HCT116 (cell line): ENCODE results near the gene STARD3. TPM values are rescaled to one million over a fixed set of nuclear protein-coding genes. Genes with fewer than 3 reads are reported as not detected.

ENCODE experiments used
- ATAC-seq: fragments of 200-7000 bp; cut with Tn5 transposase; 2 replicates; pipeline ENCODE4 v1.9.1; 2020; ENCODE audit warnings: mild to moderate bottlenecking, moderate library complexity
- BruUV-seq: library from RNA; stranded (reverse); fragments of 400-500 nt; replicated peaks from 2 replicates; lab custom pipeline; 2021; lab: Mats Ljungman, UMichigan
- CTCF ChIA-PET: fragments of 300-600 bp; sonication (Branson Sonifier 250); formaldehyde crosslinking; loops from one replicate; lab custom pipeline; 2021; ENCODE audit warnings: antibody characterized with exemption; lab: Charles Lee
- POLR2A ChIA-PET: fragments of 300-600, 350-600 bp; sonication (Branson Sonifier 250); formaldehyde crosslinking; loops from one replicate; lab custom pipeline; 2021; ENCODE audit warnings: antibody characterized with exemption; lab: Charles Lee
- RAD21 ChIA-PET, 2 experiments: fragments of 300-600 bp; sonication (Branson Sonifier 250); formaldehyde crosslinking; loops; one replicate each; lab custom pipeline; 2023; ENCODE audit warnings: low total read pairs in 2 of 2; ENCODE audit not compliant: uncharacterized antibody in 2 of 2, unreplicated experiment in 2 of 2, low non-redundant PET in 1 of 2; lab: Charles Lee
- DNase-seq: peaks from one replicate; pipeline ENCODE4 v3.0.0-alpha.2; 2010; ENCODE audit warnings: low read depth, low spot score
- H2AFZ ChIP-seq: fragments of 200-600 bp; shearing (Covaris generic), sonication (generic); 2 replicates; pipeline ENCODE4 v1.6.1; 2017; ENCODE audit warnings: low read depth, mixed run types, mixed read lengths, antibody characterized with exemption, low read length; ENCODE audit not compliant: poor library complexity, severe bottlenecking
- H3K27ac ChIP-seq: 2 replicates; pipeline ENCODE4 v1.5.1; 2012; ENCODE audit warnings: low read depth, low read length
- H3K27me3 ChIP-seq: fragments of 200-600 bp; sonication (generic); 2 replicates; pipeline ENCODE4 v1.6.1; 2016; ENCODE audit warnings: mixed run types, low read length, mixed read lengths; ENCODE audit not compliant: insufficient read depth
- H3K36me3 ChIP-seq, 2 experiments: fragments of 200-500 bp in 1 of 2; fragments of 200-600 bp in 1 of 2; sonication (Bioruptor generic) in 1 of 2; sonication (generic) in 1 of 2; 2 replicates each; pipeline versions ENCODE4 v1.5.1 to v1.6.1; 2014 to 2016; ENCODE audit warnings: low read length in 2 of 2, inconsistent platforms in 1 of 2, mixed read lengths in 1 of 2, mixed run types in 1 of 2; ENCODE audit not compliant: insufficient read depth in 2 of 2, control insufficient read depth in 1 of 2
- H3K4me1 ChIP-seq, 2 experiments: fragments of 200-600 bp in 1 of 2; sonication (generic) in 1 of 2; 2 replicates each; pipeline versions ENCODE4 v1.5.1 to v1.6.1; 2012 to 2017; ENCODE audit warnings: low read length in 2 of 2, inconsistent platforms in 1 of 2, mild to moderate bottlenecking in 1 of 2, mixed read lengths in 1 of 2, mixed run types in 1 of 2, moderate library complexity in 1 of 2; ENCODE audit not compliant: insufficient read depth in 2 of 2, control insufficient read depth in 1 of 2
- H3K4me2 ChIP-seq: fragments of 200-600 bp; sonication (generic); 2 replicates; pipeline ENCODE4 v1.6.1; 2017; ENCODE audit warnings: mixed run types, low read length, mixed read lengths
- H3K4me3 ChIP-seq, 2 experiments: fragments of 200-600 bp in 1 of 2; sonication (generic) in 1 of 2; replicated peaks in 1 of 2; 2 replicates each; pipeline ENCODE4 v1.5.1; 2011 to 2016; ENCODE audit warnings: low read length in 2 of 2, control low read depth in 1 of 2, low read depth in 1 of 2, mild to moderate bottlenecking in 1 of 2, mixed read lengths in 1 of 2, mixed run types in 1 of 2
- H3K79me2 ChIP-seq: fragments of 200-600 bp; sonication (generic); 2 replicates; pipeline ENCODE4 v1.6.1; 2017; ENCODE audit warnings: mild to moderate bottlenecking, mixed run types, low read length, moderate library complexity, mixed read lengths; ENCODE audit not compliant: insufficient read depth
- H3K9ac ChIP-seq: fragments of 200-600 bp; sonication (generic); 2 replicates; pipeline ENCODE4 v1.6.1; 2016; ENCODE audit warnings: low read length, mixed read lengths
- H3K9me2 ChIP-seq: fragments of 200-600 bp; sonication (generic), shearing (Covaris generic); 2 replicates; pipeline ENCODE4 v1.6.1; 2017; ENCODE audit warnings: mixed run types, mild to moderate bottlenecking, moderate library complexity; ENCODE audit not compliant: insufficient read depth
- H3K9me3 ChIP-seq, 2 experiments: fragments of 200-500 bp in 1 of 2; fragments of 200-600 bp in 1 of 2; sonication (Bioruptor generic) in 1 of 2; sonication (generic) in 1 of 2; 2 replicates each; pipeline ENCODE4 v1.6.1; 2014 to 2017; ENCODE audit warnings: low read length in 2 of 2, mixed read lengths in 2 of 2, inconsistent platforms in 1 of 2, low read depth in 1 of 2, mild to moderate bottlenecking in 1 of 2, mixed run types in 1 of 2, moderate library complexity in 1 of 2; ENCODE audit not compliant: control insufficient read depth in 1 of 2, insufficient read depth in 1 of 2
- H4K20me1 ChIP-seq: fragments of 200-600 bp; sonication (generic), shearing (Covaris generic); 2 replicates; pipeline ENCODE4 v1.6.1; 2017; ENCODE audit warnings: mixed run types, mild to moderate bottlenecking, moderate library complexity; ENCODE audit not compliant: insufficient read depth
- EZH2phosphoT487 ChIP-seq: fragments of 200-600 bp; IDR thresholded peaks from 2 replicates; pipeline ENCODE4 v1.6.1; 2018; ENCODE audit warnings: antibody characterized with exemption, borderline replicate concordance
- MAX ChIP-seq: IDR thresholded peaks from 2 replicates; pipeline ENCODE4 v1.6.1; 2012
- SRF ChIP-seq: IDR thresholded peaks from 2 replicates; pipeline ENCODE4 v1.6.1; 2012; ENCODE audit warnings: low read depth
- TCF7L2 ChIP-seq: IDR thresholded peaks from 2 replicates; pipeline ENCODE4 v1.7.0; 2011; ENCODE audit warnings: borderline replicate concordance, inconsistent platforms; ENCODE audit not compliant: insufficient read depth, insufficient read length; ENCODE audit errors: extremely low read depth
- ZBTB33 ChIP-seq: IDR thresholded peaks from 2 replicates; pipeline ENCODE4 v1.6.1; 2011; ENCODE audit warnings: mild to moderate bottlenecking, low read length, moderate library complexity; ENCODE audit not compliant: insufficient replicate concordance; ENCODE audit errors: extremely low read depth
- ZFX ChIP-seq: fragments of 450-650 bp; IDR thresholded peaks from 2 replicates; pipeline ENCODE4 v1.6.1; 2017
- intact Hi-C: fragments of 100-400 bp; cut with micrococcal nuclease; formaldehyde crosslinking; loops from 2 replicates; pipeline ENCODE4 v1.10.0; 2022
- total RNA-seq: library from RNA; stranded (reverse); gene quantifications from one replicate; pipeline ENCODE4 v1.2.1, GENCODE V29; 2021; ENCODE audit not compliant: unreplicated experiment

Gene STARD3
- total RNA-seq, 1 experiment from 2014 or later: 73.9 TPM

- intact Hi-C loops: no loop called here
- H3K9me3 ChIP-seq: no peaks in the 10 kb centered on the region
- H4K20me1 ChIP-seq: no peaks in the 10 kb centered on the region
- no peaks in the 10 kb centered on the region for H3K9me2 ChIP-seq
- H3K27me3 ChIP-seq: no peaks in the 10 kb centered on the region
- H3K4me3 ChIP-seq: no peak overlapping the region
- DNase-seq: no peak
- H2AFZ ChIP-seq: no peak overlapping the region
- H3K4me1 ChIP-seq: peaks cover 43 to 65% of the 10 kb centered on the region in 2 experiments
- no peak for ATAC-seq
- no peak overlapping the region for H3K9ac ChIP-seq
- H3K4me2 ChIP-seq: no peak overlapping the region; the same call in 1 of the 2 replicates
- no peak overlapping the region for H3K27ac ChIP-seq
- CTCF ChIA-PET: interaction anchor here (1.2 kb wide), 1 partner anchor 15 kb away, joined by 5 read pairs; no protein-coding TSS in a partner anchor
- no peaks in the 10 kb centered on the region for H3K36me3 ChIP-seq
- BruUV-seq: no TSS peak
- H3K79me2 ChIP-seq: peaks cover 58% of the 10 kb centered on the region
- POLR2A ChIA-PET: no interaction called here
- no peak for TF ChIP-seq MAX
- no peak for TF ChIP-seq SRF
- TF ChIP-seq TCF7L2: no peak
- TF ChIP-seq ZBTB33: no peak
- no peak for TF ChIP-seq ZFX
- TF ChIP-seq EZH2phosphoT487: no peak
- RAD21 ChIA-PET: no interaction called here
Observed at GRCh38 chr17:39639043-39639442, 2.1 kb downstream of the STARD3 start.
